Ishikawa (cell line): ENCODE measurements around the gene ROBO2.

Experiments
- CEBPB ChIP-seq: IDR thresholded peaks from 2 replicates; pipeline ENCODE4 v1.6.1; 2012
- CREB1 ChIP-seq: IDR thresholded peaks from 2 replicates; pipeline ENCODE4 v1.6.1; 2012; ENCODE audit warnings: low read depth
- EGR1 ChIP-seq: IDR thresholded peaks from 2 replicates; pipeline ENCODE4 v1.6.1; 2012
- EP300 ChIP-seq: IDR thresholded peaks from 2 replicates; pipeline ENCODE4 v1.6.1; 2012; ENCODE audit warnings: borderline replicate concordance
- FOXM1 ChIP-seq: IDR thresholded peaks from 2 replicates; pipeline ENCODE4 v1.6.1; 2012; ENCODE audit warnings: low read depth, borderline replicate concordance
- MAX ChIP-seq: IDR thresholded peaks from 2 replicates; pipeline ENCODE4 v1.6.1; 2012
- NFIC ChIP-seq: IDR thresholded peaks from 2 replicates; pipeline ENCODE4 v1.6.1; 2012
- RAD21 ChIP-seq: IDR thresholded peaks from 2 replicates; pipeline ENCODE4 v1.6.1; 2012; ENCODE audit warnings: low read depth
- TAF1 ChIP-seq: IDR thresholded peaks from 2 replicates; pipeline ENCODE4 v1.6.1; 2012; ENCODE audit warnings: low read depth, mild to moderate bottlenecking
- TCF12 ChIP-seq: IDR thresholded peaks from 2 replicates; pipeline ENCODE4 v1.6.1; 2012; ENCODE audit warnings: low read depth
- TEAD4 ChIP-seq: IDR thresholded peaks from 2 replicates; pipeline ENCODE4 v1.6.1; 2012
- USF1 ChIP-seq: IDR thresholded peaks from 2 replicates; pipeline ENCODE4 v1.6.1; 2012
- YY1 ChIP-seq: IDR thresholded peaks from 2 replicates; pipeline ENCODE4 v1.6.1; 2012; ENCODE audit warnings: low read depth
- ZBTB7A ChIP-seq: IDR thresholded peaks from 2 replicates; pipeline ENCODE4 v1.6.1; 2012; ENCODE audit warnings: low read depth
- TF ChIP-seq, protein P1 (sequence below): IDR thresholded peaks from 2 replicates; pipeline ENCODE4 v1.6.1; 2012; ENCODE audit warnings: low read depth, mild to moderate bottlenecking

The ROBO2 gene

GRCh38 chr3:77377717-77378116, 337.8 kb downstream of the ROBO2 start:
- TF ChIP-seq USF1 (no peak), NFIC (no peak), ZBTB7A (no peak), FOXM1 (no peak), EGR1 (no peak), TCF12 (no peak), EP300 (no peak)
- TF ChIP-seq, protein P1, sequence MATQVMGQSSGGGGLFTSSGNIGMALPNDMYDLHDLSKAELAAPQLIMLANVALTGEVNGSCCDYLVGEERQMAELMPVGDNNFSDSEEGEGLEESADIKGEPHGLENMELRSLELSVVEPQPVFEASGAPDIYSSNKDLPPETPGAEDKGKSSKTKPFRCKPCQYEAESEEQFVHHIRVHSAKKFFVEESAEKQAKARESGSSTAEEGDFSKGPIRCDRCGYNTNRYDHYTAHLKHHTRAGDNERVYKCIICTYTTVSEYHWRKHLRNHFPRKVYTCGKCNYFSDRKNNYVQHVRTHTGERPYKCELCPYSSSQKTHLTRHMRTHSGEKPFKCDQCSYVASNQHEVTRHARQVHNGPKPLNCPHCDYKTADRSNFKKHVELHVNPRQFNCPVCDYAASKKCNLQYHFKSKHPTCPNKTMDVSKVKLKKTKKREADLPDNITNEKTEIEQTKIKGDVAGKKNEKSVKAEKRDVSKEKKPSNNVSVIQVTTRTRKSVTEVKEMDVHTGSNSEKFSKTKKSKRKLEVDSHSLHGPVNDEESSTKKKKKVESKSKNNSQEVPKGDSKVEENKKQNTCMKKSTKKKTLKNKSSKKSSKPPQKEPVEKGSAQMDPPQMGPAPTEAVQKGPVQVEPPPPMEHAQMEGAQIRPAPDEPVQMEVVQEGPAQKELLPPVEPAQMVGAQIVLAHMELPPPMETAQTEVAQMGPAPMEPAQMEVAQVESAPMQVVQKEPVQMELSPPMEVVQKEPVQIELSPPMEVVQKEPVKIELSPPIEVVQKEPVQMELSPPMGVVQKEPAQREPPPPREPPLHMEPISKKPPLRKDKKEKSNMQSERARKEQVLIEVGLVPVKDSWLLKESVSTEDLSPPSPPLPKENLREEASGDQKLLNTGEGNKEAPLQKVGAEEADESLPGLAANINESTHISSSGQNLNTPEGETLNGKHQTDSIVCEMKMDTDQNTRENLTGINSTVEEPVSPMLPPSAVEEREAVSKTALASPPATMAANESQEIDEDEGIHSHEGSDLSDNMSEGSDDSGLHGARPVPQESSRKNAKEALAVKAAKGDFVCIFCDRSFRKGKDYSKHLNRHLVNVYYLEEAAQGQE: no peak

DNA sequence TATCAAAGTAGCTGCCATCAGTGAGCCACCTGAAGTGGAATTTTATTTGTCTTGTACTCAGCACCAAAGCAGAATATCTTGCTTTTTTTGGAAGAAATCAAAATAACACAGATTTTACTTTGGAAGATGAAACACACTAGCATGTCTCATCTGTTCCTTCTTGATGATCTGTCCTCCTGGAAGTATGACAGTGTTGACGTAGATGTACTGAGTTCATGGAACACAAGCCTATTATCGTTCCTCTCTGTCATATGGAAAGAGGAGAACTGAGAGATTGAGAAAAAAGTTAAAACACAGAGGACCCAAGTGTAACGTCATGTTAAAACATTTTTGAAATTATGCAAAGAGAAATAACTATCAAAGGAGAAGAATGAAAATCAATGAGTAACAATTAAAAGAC, 340.2 kb downstream of the ROBO2 start:
- TF ChIP-seq EP300 (no peak), CREB1 (no peak), EGR1 (no peak), ZBTB7A (no peak), TCF12 (no peak), MAX (no peak), TAF1 (no peak), RAD21 (no peak), TEAD4 (no peak), USF1 (no peak), CEBPB (no peak)
- TF ChIP-seq, protein P1: no peak

GRCh38 chr3:77381431-77381830, 341.5 kb downstream of the ROBO2 start:
- TF ChIP-seq TCF12 (no peak), CEBPB (no peak)

GRCh38 chr3:77392181-77392580, 352.3 kb downstream of the ROBO2 start:
- no peak for TF ChIP-seq TAF1
- no peak for TF ChIP-seq EP300
- no peak for TF ChIP-seq TEAD4
- no peak for TF ChIP-seq TCF12
- TF ChIP-seq MAX: no peak
- TF ChIP-seq CREB1: no peak
- TF ChIP-seq, protein P1: no peak
- no peak for TF ChIP-seq YY1
- no peak for TF ChIP-seq RAD21
- no peak for TF ChIP-seq NFIC
- TF ChIP-seq EGR1: no peak
- no peak for TF ChIP-seq ZBTB7A
- no peak for TF ChIP-seq FOXM1
- no peak for TF ChIP-seq CEBPB
- no peak for TF ChIP-seq USF1

- no peak for TF ChIP-seq ZBTB7A
- TF ChIP-seq TCF12: no peak
- TF ChIP-seq EGR1: no peak
- no peak for TF ChIP-seq MAX
- TF ChIP-seq NFIC: no peak
- TF ChIP-seq YY1: no peak
- no peak for TF ChIP-seq RAD21
- TF ChIP-seq USF1: no peak
- TF ChIP-seq TAF1: no peak
- TF ChIP-seq FOXM1: no peak
- TF ChIP-seq EP300: no peak
- TF ChIP-seq CREB1: no peak
- no peak for TF ChIP-seq CEBPB
- TF ChIP-seq TEAD4: no peak
- TF ChIP-seq, protein P1: no peak
Observed at GRCh38 chr3:77394046-77394445, 354.1 kb downstream of the ROBO2 start.
